Upper lobe of left lung (tissue), 6 donors: ENCODE results near the gene WTIP. TPM values are rescaled to one million over a fixed set of nuclear protein-coding genes. Genes with fewer than 3 reads are reported as not detected.

Experiments
- ATAC-seq, 2 donors: fragments of 200-7000 bp; cut with Tn5 transposase; one replicate each; pipeline ENCODE4 v1.9.1; 2022; ENCODE audit warnings: mild to moderate bottlenecking in 2 of 2, moderate library complexity in 2 of 2; ENCODE audit not compliant: low FRiP score in 2 of 2
- DNase-seq, 2 donors: peaks; one replicate each; pipeline ENCODE4 v3.0.0-alpha.2; 2019 to 2020
- H3K27ac ChIP-seq, 4 donors: fragments of 200-600 bp; sonication (generic); one replicate each; pipeline ENCODE4 v1.5.1; 2016 to 2019
- H3K27me3 ChIP-seq, 4 donors: fragments of 200-600 bp; sonication (generic); one replicate each; pipeline ENCODE4 v1.5.1; 2017 to 2019
- H3K36me3 ChIP-seq, 4 donors: fragments of 200-600 bp; sonication (generic); one replicate each; pipeline ENCODE4 v1.5.1; 2016 to 2019
- H3K4me1 ChIP-seq, 4 donors: fragments of 200-600 bp; sonication (generic); one replicate each; pipeline ENCODE4 v1.5.1; 2018 to 2019
- H3K4me3 ChIP-seq, 4 donors: fragments of 200-600 bp; sonication (generic); one replicate each; pipeline ENCODE4 v1.5.1; 2017 to 2019; ENCODE audit warnings: mild to moderate bottlenecking in 2 of 4, moderate library complexity in 1 of 4
- H3K9me3 ChIP-seq, 4 donors: fragments of 200-600 bp; sonication (generic); one replicate each; pipeline ENCODE4 v1.5.1; 2018 to 2019
- CTCF ChIP-seq, 6 experiments: fragments of 450-650 bp in 4 of 6; fragments of 200-600 bp in 2 of 6; sonication (generic) in 2 of 6; IDR thresholded peaks; one replicate each; pipeline ENCODE4 v1.5.1; 2016 to 2019; ENCODE audit warnings: antibody characterized with exemption in 6 of 6
- EP300 ChIP-seq, 4 donors: sonication (generic); formaldehyde crosslinking; IDR thresholded peaks; one replicate each; pipeline ENCODE4 v1.5.1; 2017; ENCODE audit warnings: antibody characterized with exemption in 4 of 4, control low read depth in 2 of 4
- POLR2A ChIP-seq, 4 donors: fragments of 450-650 bp; IDR thresholded peaks; one replicate each; pipeline ENCODE4 v1.5.1; 2016 to 2017; ENCODE audit warnings: antibody characterized with exemption in 4 of 4, mild to moderate bottlenecking in 2 of 4
- POLR2AphosphoS5 ChIP-seq, 2 donors: sonication (generic); formaldehyde crosslinking; IDR thresholded peaks; one replicate each; pipeline ENCODE4 v1.5.1; 2017; ENCODE audit warnings: antibody characterized with exemption in 2 of 2
- WGBS, 2 donors: methylation state at CpG; one replicate each; pipeline ENCODE4 v1.1.5; 2017 to 2018; 5-methylcytosine and 5-hydroxymethylcytosine counted together
- total RNA-seq, 6 donors: library from RNA; depleted of rRNA in 4 of 6; stranded (reverse); fragments of >200 nt in 4 of 6; gene quantifications; one replicate each; pipeline versions ENCODE4 v1.1.0 to v1.2.1, GENCODE V29; 2016 to 2021
- donor health status: DM: no; HTN: no; CAD: no; lungs with moderate emphysema.
- donor health status: DM: no; HTN: yes; CAD: no; lungs with severe emphysema.

WTIP gene
- total RNA-seq, 6 donors from 2014 or later: 18.7 to 93.3 (median 56.9) TPM

- DNase-seq (no peak), ATAC-seq (no peak)
- Histone ChIP-seq H3K9me3 (no peaks in the 10 kb centered on the region), H3K27me3 (no peaks in the 10 kb centered on the region), H3K36me3 (peaks cover 0 to 13% (median 5%) of the 10 kb centered on the region in 4 donors), H3K27ac (peak overlapping the region in 1 of 4 donors; percentile 34), H3K4me1 (peaks cover 3 to 18% (median 5%) of the 10 kb centered on the region in 4 donors), H3K4me3 (no peak overlapping the region)
- WGBS, 2 donors: 73 to 88% methylated on average over 12 to 14 of the region's 16 CpGs
- TF ChIP-seq POLR2AphosphoS5 (IDR thresholded peaks at IDR 0.05) (no peak), POLR2A (IDR thresholded peaks at IDR 0.05) (no peak), EP300 (IDR thresholded peaks at IDR 0.05) (no peak), CTCF (IDR thresholded peaks at IDR 0.05) (no peak)
These were observed 22.1 kb downstream of the WTIP start for GRCh38 chr19:34503531-34504272.

GRCh38 chr19:34504273-34504808, 22.8 kb downstream of the WTIP start:
- TF ChIP-seq EP300 (IDR thresholded peaks at IDR 0.05) (no peak), CTCF (IDR thresholded peaks at IDR 0.05) (no peak), POLR2AphosphoS5 (IDR thresholded peaks at IDR 0.05) (no peak)
- 86 to 87% methylated on average over 4 to 6 of the region's 6 CpGs for WGBS, 2 donors
- H3K4me3 ChIP-seq: no peak overlapping the region
- peak overlapping the region in 1 of 4 donors; percentile 34 for H3K27ac ChIP-seq
- no peaks in the 10 kb centered on the region for H3K27me3 ChIP-seq
- peaks cover 3 to 20% (median 5%) of the 10 kb centered on the region in 4 donors for H3K4me1 ChIP-seq
- DNase-seq (no peak), ATAC-seq (no peak)
- peaks cover 0 to 7% (median 1%) of the 10 kb centered on the region in 4 donors for H3K36me3 ChIP-seq
- H3K9me3 ChIP-seq: no peaks in the 10 kb centered on the region

- H3K4me1 ChIP-seq: peaks cover 3 to 20% (median 5%) of the 10 kb centered on the region in 4 donors
- no peak overlapping the region for H3K27ac ChIP-seq
- H3K27me3 ChIP-seq: no peaks in the 10 kb centered on the region
- TF ChIP-seq CTCF (IDR thresholded peaks at IDR 0.05): no peak
- no peak for TF ChIP-seq POLR2A (IDR thresholded peaks at IDR 0.05)
- TF ChIP-seq POLR2AphosphoS5 (IDR thresholded peaks at IDR 0.05): no peak
- TF ChIP-seq EP300 (IDR thresholded peaks at IDR 0.05): no peak
- peaks cover 0 to 4% (median 0%) of the 10 kb centered on the region in 4 donors for H3K36me3 ChIP-seq
- ATAC-seq (no peak), DNase-seq (no peak)
- no peaks in the 10 kb centered on the region for H3K9me3 ChIP-seq
- no peak overlapping the region for H3K4me3 ChIP-seq
- 59 to 79% methylated on average over 4 to 6 of the region's 9 CpGs for WGBS, 2 donors
These were observed 23.3 kb downstream of the WTIP start for GRCh38 chr19:34504809-34505291.

GRCh38 chr19:34505321-34506025, 23.9 kb downstream of the WTIP start:
- TF ChIP-seq POLR2AphosphoS5 (IDR thresholded peaks at IDR 0.05) (no peak), POLR2A (IDR thresholded peaks at IDR 0.05) (no peak), EP300 (IDR thresholded peaks at IDR 0.05) (no peak), CTCF (IDR thresholded peaks at IDR 0.05) (no peak)
- Histone ChIP-seq H3K27ac (no peak overlapping the region), H3K36me3 (no peaks in the 10 kb centered on the region), H3K4me3 (no peak overlapping the region), H3K4me1 (peaks cover 3 to 20% (median 5%) of the 10 kb centered on the region in 4 donors), H3K27me3 (no peaks in the 10 kb centered on the region), H3K9me3 (no peaks in the 10 kb centered on the region)
- ATAC-seq: peak in 1 of 2 donors; percentile 2
- 73 to 83% methylated on average over 3 to 14 of the region's 14 CpGs for WGBS, 2 donors
- peak in 1 of 2 donors; percentile 63 for DNase-seq
